Measurements from ENCODE around the gene COPS2.
"Not testable (repeated sequence)": the region's sequence is repeated elsewhere in the genome, so short reads cannot be mapped to it uniquely, and the experiment has no call there.

The COPS2 gene

GRCh38 chr15:49155110-49155833, at the start of gene COPS2:
Gene COPS2, minus strand, starts transcription at chr15:49155599. Its CDS starts 21 bp downstream, at chr15:49155578.
- peak; percentile 99 for DNase-seq (ENCODE audit: low spot score)

DNA sequence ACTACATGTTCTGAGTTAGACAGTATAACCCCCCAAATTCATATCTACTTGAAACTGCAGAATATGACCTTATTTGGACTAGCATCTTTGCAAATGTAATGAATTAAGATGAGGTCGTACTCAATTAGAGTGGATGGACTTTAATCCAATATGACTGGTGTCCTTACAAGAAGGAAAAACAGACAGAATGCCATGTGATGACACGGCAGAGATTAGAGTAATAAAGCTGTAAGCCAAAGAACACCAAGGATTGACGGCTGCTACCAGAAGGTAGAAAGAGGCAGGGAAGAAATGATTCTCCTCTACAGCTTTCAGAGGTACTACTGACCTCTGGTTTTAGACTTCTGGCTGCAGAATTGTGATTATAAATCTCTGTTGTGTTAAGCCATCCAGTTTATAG, 44.9 kb upstream of the COPS2 start:
- DNase-seq (ENCODE audit: low spot score) = no peak

DNA sequence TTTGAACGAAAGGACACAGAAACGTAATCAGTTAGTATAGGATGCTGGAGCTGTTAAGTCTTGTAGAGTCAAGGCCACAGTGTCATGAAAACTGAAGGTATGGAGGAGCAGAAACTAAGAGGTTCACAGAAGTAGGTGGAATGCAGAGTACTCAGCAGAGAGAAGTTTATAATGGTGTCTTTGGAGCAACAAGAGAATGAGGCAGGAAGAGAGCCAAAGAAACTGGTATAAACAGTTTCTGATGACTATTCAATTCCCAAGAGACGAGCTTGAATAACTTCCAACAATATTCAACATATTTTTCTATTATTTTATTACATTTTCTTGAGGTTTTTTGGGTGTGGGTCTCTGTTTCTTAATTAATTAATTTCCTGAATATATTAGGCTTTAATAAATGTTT, 44.3 kb upstream of the COPS2 start:
- no peak for DNase-seq (ENCODE audit: low spot score)

GRCh38 chr15:49196856-49197255, 41.5 kb upstream of the COPS2 start:
- no peak for DNase-seq (ENCODE audit: low spot score)

DNA sequence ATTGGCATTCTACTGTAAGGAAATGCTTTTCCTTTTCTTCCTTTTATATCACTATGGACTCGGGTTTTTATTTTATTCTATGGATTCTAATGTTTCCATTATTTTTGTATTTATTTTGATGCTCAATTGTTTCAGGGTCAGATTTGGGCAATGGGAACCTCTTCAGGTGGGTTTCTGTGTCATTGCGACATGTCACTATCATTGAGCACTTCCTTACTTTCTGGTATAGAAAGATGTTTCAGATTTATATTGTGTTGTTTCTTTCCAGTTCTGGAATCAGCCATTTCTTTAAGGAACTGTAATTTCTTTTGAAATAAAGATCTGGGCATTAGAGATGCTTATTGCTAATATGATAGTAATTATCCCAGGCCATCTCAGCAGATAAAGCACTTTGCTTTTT, 36.5 kb upstream of the COPS2 start:
- no peak for DNase-seq (ENCODE audit: low spot score)

GRCh38 chr15:49190586-49190985, 35.2 kb upstream of the COPS2 start:
- DNase-seq (ENCODE audit: low spot score) = no peak

DNA sequence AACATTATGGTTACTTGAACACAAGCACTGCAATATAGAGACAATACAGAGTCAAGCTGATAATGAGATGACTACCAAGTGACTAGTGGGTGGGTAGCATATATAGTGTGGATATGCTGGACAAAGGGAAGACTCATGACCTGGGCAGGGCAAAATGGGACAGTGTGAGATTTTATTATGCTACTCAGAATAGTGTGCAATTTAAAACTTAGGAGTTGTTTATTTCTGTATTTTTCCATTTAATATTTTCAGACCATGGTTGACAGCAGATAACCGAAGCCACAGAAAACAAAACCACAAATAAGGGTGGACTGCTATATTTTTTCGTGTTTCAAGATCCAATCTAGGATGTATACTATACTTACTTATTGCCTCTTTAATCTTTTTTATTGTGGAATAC, 34.2 kb upstream of the COPS2 start:
- no peak for DNase-seq (ENCODE audit: low spot score)

DNA sequence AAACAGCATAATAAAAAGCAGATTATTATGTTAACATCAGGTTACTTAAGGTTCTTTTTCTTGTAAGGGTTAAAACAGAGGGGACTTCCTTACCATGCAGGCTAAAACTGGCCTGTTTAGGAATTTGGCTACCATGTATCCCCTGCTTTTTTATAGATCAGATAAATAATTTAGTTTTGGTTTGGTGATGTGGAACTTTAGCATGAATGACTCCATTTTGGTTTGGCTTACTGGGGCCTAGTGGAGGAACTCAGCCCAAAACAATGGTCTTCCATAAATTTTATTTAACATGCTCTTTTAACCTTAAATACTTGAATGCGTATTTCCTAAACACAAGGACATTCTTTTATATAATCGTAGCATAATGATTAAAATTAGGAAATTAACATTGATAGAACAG, 33.5 kb upstream of the COPS2 start:
- no peak for DNase-seq (ENCODE audit: low spot score)

GRCh38 chr15:49187549-49188245, 32.3 kb upstream of the COPS2 start:
- DNase-seq (ENCODE audit: low spot score) = no peak

- no peak for DNase-seq (ENCODE audit: low spot score)
Observed at GRCh38 chr15:49185473-49185872, 30.1 kb upstream of the COPS2 start.

- not testable (repeated sequence) for DNase-seq (ENCODE audit: low spot score)
Observed at GRCh38 chr15:49183741-49184140, 28.3 kb upstream of the COPS2 start.

- no peak for DNase-seq (ENCODE audit: low spot score)
Observed at GRCh38 chr15:49182128-49182527, 26.7 kb upstream of the COPS2 start.

DNA sequence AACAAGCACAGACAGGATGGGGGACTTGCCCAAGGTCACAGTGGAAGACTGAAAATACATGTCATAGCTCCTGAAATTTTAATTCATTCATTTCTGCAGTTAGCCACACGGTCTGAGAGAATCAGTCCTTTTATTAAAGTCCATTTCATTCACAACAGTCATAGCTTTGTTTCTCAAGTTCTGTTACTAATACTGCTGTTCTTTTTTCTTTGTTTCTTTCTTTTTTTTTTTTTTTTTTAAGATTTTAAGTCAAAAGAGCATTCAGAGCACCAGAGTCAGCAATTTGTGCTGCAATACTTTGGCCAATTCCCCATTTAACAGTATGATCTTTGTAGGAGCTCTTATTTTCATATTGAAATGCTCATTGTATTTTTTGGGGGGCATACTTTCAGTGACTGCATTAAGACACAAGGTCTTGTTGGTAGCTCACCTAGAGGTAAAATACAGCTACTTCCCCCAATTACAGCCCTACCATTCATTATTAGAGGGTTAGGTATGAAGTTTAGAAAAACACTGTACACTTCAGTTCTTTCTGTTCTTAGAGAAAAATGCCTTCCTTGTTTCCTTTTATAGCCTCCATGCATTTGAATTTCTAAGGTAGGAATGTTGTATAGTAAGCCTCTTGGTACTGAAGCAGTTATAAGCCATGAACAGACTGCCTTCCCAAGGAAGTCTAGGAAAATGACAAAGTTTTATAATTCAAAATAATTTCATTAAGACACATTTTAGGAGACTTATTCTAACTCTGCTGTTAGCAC, 24.2 kb upstream of the COPS2 start:
- no peak for DNase-seq (ENCODE audit: low spot score)

- DNase-seq (ENCODE audit: low spot score) = no peak
Observed at GRCh38 chr15:49178497-49178896, 23.1 kb upstream of the COPS2 start.

DNA sequence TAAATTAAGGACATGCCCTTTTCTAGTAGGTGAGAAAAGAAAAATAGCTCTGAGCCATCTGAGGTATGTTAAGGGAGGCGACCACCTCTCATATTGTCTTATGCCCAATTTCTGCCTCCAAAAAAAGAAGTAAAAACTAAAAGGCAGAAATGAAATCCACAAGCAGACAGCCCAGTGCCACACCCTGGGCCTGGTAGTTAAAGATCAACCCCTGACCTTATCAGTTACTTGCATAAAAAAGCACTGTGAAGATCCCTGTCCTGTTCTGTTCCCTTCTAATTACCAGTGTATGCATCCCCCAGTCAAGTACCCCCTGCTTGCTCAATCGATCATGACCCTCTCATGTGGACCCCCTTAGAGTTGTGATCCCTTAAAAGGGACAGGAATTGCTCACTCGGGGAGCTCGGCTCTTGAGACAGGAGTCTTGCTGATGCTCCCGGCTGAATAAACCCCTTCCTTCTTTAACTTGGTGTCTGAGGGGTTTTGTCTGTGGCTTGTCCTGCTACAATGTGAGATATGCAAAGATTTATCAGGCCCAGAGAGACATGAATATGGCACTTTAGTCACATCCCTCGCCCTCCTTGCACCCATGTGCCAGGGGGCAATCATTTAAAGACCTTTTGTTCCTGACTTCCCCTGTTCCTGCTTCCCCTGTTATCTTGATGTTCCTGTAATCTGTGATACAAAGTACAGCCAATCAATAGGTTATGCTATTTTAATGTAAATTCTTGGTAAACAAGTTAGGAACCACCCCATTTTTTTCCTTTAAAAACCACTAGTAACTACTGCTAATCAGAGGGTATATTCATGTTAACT, 20.4 kb upstream of the COPS2 start:
- DNase-seq (ENCODE audit: low spot score) = not testable (repeated sequence)

- DNase-seq (ENCODE audit: low spot score) = no peak
Observed at GRCh38 chr15:49174902-49175301, 19.5 kb upstream of the COPS2 start.

GRCh38 chr15:49171790-49172189, 16.4 kb upstream of the COPS2 start:
- DNase-seq (ENCODE audit: low spot score) = no peak

GRCh38 chr15:49169880-49170597, 14.6 kb upstream of the COPS2 start, which contains the start of gene GALK2:
Gene GALK2, plus strand, starts transcription at chr15:49170247. Its CDS starts 76 bp downstream, at chr15:49170323.
- peak; percentile 81 for DNase-seq (ENCODE audit: low spot score)

DNA sequence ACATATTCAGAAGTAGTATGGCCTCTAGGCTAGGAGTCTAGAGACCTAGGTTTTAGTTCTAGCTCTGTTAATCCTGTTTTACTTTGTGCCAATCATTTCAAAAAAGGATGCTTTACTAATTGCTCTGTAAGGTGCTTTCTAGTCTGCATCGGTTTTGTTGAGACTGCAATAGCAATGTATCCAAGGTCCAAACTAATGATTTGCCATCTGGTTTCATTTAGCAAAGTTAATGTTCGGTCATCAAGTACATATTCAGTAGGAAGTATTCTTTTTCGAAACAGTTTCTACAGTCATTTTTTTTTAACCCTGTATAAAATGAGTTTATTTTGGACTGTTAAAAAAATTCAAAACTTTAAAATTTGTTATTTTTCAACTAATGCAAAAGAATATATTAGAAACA, 12.6 kb upstream of the COPS2 start:
- no peak for DNase-seq (ENCODE audit: low spot score)

- DNase-seq (ENCODE audit: low spot score) = no peak
Observed at GRCh38 chr15:49164865-49165264, 9.5 kb upstream of the COPS2 start.

DNA sequence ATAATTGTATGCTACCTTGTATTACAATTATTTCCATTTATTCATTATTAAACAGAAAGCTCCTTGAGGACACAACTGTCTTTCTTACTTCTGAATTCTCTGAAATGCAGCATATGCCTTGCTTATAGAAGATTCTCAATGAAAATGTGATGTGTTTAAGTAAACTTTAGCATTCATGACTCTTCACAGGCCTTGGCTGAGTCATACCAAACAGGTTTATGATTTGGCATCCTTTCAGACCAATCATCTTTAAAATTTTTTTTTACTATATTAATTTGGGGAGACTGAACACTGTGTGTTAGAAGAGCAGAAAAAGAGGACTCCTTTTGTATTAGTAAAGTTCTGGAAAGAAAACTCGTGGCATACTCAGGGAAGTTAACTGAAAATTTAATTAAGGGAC, 8.3 kb upstream of the COPS2 start:
- no peak for DNase-seq (ENCODE audit: low spot score)

Measured in hematopoietic multipotent progenitor cell treated with erythropoietin and hydrocortisone succinate and interleukin-3 and kit ligand, for 17 days (in vitro differentiated cells).